Measurements from ENCODE around the gene DNMBP. TPM values are rescaled to one million over a fixed set of nuclear protein-coding genes. Genes with fewer than 3 reads are reported as not detected.
A peak's percentile ranks its signal among the peaks of the same experiment; 100 is the strongest.

Gene DNMBP
- total RNA-seq, 1 experiment from 2014 or later: 60.3 TPM

DNA sequence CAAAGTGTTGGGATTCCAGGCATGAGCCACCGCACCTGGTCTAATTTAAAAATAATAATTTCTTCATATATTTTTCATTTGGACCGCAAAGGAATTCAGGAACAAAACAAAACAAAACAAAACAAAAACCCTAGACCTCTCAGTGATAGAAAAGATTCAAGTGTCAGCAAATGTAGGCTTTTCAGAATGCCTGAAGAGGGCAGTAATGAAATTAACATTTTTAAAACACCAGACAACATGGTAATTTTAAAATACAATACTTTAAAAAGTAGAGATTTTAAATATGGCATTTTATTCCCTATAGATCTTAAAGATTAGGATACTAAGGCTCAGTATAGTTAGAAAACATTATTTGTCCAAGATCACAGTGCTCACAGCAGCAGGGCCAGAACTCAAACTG lies 36.6 kb downstream of the DNMBP start:
- Histone ChIP-seq H4K20me1 (ENCODE audit: insufficient read depth) (no peaks in the 10 kb centered on the region), H3K27ac (ENCODE audit: low read depth, low read length) (peak overlapping the region; percentile 35), H3K36me3 (ENCODE audit: control insufficient read depth in 1 of 2, insufficient read depth in 2 of 2, low read length in 2 of 2) (peaks cover 22 to 33% of the 10 kb centered on the region in 2 experiments), H3K4me1 (ENCODE audit: control insufficient read depth in 1 of 2, insufficient read depth in 2 of 2, low read length in 2 of 2) (peaks cover 52 to 79% of the 10 kb centered on the region in 2 experiments), H3K9ac (ENCODE audit: low read length) (no peak overlapping the region), H3K27me3 (ENCODE audit: insufficient read depth, low read length) (no peaks in the 10 kb centered on the region), H3K9me2 (ENCODE audit: insufficient read depth) (no peaks in the 10 kb centered on the region), H3K4me3 (replicated peaks in 1 of 2; ENCODE audit: low read depth in 1 of 2, low read length in 2 of 2) (no peak overlapping the region), H3K4me2 (ENCODE audit: low read length) (no peak overlapping the region), H3K79me2 (ENCODE audit: insufficient read depth, low read length) (peaks cover 98% of the 10 kb centered on the region), H3K9me3 (ENCODE audit: control insufficient read depth in 1 of 2, insufficient read depth in 1 of 2, low read depth in 1 of 2, low read length in 2 of 2) (no peaks in the 10 kb centered on the region), H2AFZ (ENCODE audit: low read depth, low read length, poor library complexity, severe bottlenecking) (no peak overlapping the region)
- DNase-seq (ENCODE audit: low read depth, low spot score) (no peak), ATAC-seq (no peak)
- BruUV-seq (replicated peaks): no TSS peak
- RAD21 ChIA-PET (ENCODE audit: low non-redundant PET in 1 of 2, low total read pairs in 2 of 2, uncharacterized antibody in 2 of 2, unreplicated experiment in 2 of 2): no interaction called here
- intact Hi-C loops (cut with micrococcal nuclease): no loop called here
- CTCF ChIA-PET: no interaction called here
- POLR2A ChIA-PET: no interaction called here
- TF ChIP-seq EGR1 (IDR thresholded peaks at IDR 0.05; ENCODE audit: low read depth) (no peak), RAD21 (IDR thresholded peaks at IDR 0.05; ENCODE audit: low read depth) (peak; percentile 55), POLR2AphosphoS5 (IDR thresholded peaks at IDR 0.05; ENCODE audit: low read depth, low read length) (no peak), ELF1 (IDR thresholded peaks at IDR 0.05; ENCODE audit: borderline replicate concordance, low read depth) (no peak), EZH2 (IDR thresholded peaks at IDR 0.05) (no peak), POLR2A (IDR thresholded peaks at IDR 0.05; ENCODE audit: borderline replicate concordance, extremely low read depth, insufficient read depth, insufficient read length) (no peak), JUND (IDR thresholded peaks at IDR 0.05) (no peak), CEBPB (IDR thresholded peaks at IDR 0.05; ENCODE audit: low read depth) (no peak), YY1 (IDR thresholded peaks at IDR 0.05; ENCODE audit: extremely low read depth, insufficient replicate concordance, low read depth, low read length) (no peak), CBX3 (IDR thresholded peaks at IDR 0.05; ENCODE audit: low read depth) (no peak), ZNF274 (IDR thresholded peaks at IDR 0.05; ENCODE audit: low read depth, low read length) (no peak), SP1 (IDR thresholded peaks at IDR 0.05; ENCODE audit: low read depth) (no peak), FOSL1 (IDR thresholded peaks at IDR 0.05; ENCODE audit: low read depth) (no peak), TCF7L2 (IDR thresholded peaks at IDR 0.05; ENCODE audit: borderline replicate concordance, extremely low read depth, insufficient read depth, insufficient read length) (no peak)
- TF ChIP-seq, protein P1, sequence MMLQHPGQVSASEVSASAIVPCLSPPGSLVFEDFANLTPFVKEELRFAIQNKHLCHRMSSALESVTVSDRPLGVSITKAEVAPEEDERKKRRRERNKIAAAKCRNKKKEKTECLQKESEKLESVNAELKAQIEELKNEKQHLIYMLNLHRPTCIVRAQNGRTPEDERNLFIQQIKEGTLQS (IDR thresholded peaks at IDR 0.05): no peak
- TF ChIP-seq, protein P2, sequence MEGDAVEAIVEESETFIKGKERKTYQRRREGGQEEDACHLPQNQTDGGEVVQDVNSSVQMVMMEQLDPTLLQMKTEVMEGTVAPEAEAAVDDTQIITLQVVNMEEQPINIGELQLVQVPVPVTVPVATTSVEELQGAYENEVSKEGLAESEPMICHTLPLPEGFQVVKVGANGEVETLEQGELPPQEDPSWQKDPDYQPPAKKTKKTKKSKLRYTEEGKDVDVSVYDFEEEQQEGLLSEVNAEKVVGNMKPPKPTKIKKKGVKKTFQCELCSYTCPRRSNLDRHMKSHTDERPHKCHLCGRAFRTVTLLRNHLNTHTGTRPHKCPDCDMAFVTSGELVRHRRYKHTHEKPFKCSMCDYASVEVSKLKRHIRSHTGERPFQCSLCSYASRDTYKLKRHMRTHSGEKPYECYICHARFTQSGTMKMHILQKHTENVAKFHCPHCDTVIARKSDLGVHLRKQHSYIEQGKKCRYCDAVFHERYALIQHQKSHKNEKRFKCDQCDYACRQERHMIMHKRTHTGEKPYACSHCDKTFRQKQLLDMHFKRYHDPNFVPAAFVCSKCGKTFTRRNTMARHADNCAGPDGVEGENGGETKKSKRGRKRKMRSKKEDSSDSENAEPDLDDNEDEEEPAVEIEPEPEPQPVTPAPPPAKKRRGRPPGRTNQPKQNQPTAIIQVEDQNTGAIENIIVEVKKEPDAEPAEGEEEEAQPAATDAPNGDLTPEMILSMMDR (IDR thresholded peaks at IDR 0.05 in 2 of 3, conservative IDR thresholded peaks at IDR 0.05 in 1 of 3; ENCODE audit: borderline replicate concordance in 1 of 3, insufficient read depth in 1 of 3, low read depth in 2 of 3, low read length in 2 of 3): peak; percentile 35 to 50 (median 35); a peak in 5 of 6 replicates
- TF ChIP-seq, protein P3, sequence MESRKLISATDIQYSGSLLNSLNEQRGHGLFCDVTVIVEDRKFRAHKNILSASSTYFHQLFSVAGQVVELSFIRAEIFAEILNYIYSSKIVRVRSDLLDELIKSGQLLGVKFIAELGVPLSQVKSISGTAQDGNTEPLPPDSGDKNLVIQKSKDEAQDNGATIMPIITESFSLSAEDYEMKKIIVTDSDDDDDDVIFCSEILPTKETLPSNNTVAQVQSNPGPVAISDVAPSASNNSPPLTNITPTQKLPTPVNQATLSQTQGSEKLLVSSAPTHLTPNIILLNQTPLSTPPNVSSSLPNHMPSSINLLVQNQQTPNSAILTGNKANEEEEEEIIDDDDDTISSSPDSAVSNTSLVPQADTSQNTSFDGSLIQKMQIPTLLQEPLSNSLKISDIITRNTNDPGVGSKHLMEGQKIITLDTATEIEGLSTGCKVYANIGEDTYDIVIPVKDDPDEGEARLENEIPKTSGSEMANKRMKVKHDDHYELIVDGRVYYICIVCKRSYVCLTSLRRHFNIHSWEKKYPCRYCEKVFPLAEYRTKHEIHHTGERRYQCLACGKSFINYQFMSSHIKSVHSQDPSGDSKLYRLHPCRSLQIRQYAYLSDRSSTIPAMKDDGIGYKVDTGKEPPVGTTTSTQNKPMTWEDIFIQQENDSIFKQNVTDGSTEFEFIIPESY (IDR thresholded peaks at IDR 0.05; ENCODE audit: extremely low read depth, insufficient replicate concordance, low read length): no peak
- TF ChIP-seq, protein P4, sequence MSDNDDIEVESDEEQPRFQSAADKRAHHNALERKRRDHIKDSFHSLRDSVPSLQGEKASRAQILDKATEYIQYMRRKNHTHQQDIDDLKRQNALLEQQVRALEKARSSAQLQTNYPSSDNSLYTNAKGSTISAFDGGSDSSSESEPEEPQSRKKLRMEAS (IDR thresholded peaks at IDR 0.05): no peak
